22Rv1 (cell line): Measurements from ENCODE around the gene DZIP1L.
"Not testable (repeated sequence)": the region's sequence is repeated elsewhere in the genome, so short reads cannot be mapped to it uniquely, and the experiment has no call there.

Source experiments
- H3K27ac ChIP-seq: fragments of 450-650 bp; 2 replicates; pipeline ENCODE4 v1.5.1; 2017
- ZFX ChIP-seq: fragments of 450-650 bp; IDR thresholded peaks from 2 replicates; pipeline ENCODE4 v1.6.1; 2017; ENCODE audit warnings: antibody characterized with exemption, borderline replicate concordance
- TF ChIP-seq, protein P1 (sequence below): fragments of 450-650 bp; IDR thresholded peaks from 2 replicates; pipeline ENCODE4 v1.5.1; 2017; ENCODE audit warnings: mild to moderate bottlenecking

Gene DZIP1L

DNA sequence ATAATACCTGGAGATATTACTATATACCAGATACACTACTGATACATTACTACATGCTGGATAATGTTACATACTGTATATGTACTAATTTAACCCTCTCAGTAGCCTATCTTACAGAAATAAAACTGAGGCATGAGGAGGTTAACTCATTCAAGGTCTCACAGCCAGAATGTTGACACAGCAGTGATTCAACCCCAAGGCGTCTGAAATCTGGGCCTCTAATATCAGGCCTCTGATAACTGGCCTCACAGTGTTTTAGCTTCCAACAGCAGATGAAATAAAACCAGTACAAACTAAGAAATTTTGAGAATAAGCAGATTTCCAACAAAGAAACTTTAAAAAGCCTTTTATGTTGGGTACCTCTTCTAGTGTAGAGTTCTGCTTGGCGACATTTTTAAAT is 23.4 kb downstream of the DZIP1L start:
- H3K27ac ChIP-seq: no peak overlapping the region
- TF ChIP-seq, protein P1, sequence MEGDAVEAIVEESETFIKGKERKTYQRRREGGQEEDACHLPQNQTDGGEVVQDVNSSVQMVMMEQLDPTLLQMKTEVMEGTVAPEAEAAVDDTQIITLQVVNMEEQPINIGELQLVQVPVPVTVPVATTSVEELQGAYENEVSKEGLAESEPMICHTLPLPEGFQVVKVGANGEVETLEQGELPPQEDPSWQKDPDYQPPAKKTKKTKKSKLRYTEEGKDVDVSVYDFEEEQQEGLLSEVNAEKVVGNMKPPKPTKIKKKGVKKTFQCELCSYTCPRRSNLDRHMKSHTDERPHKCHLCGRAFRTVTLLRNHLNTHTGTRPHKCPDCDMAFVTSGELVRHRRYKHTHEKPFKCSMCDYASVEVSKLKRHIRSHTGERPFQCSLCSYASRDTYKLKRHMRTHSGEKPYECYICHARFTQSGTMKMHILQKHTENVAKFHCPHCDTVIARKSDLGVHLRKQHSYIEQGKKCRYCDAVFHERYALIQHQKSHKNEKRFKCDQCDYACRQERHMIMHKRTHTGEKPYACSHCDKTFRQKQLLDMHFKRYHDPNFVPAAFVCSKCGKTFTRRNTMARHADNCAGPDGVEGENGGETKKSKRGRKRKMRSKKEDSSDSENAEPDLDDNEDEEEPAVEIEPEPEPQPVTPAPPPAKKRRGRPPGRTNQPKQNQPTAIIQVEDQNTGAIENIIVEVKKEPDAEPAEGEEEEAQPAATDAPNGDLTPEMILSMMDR: no peak
- no peak for TF ChIP-seq ZFX

DNA sequence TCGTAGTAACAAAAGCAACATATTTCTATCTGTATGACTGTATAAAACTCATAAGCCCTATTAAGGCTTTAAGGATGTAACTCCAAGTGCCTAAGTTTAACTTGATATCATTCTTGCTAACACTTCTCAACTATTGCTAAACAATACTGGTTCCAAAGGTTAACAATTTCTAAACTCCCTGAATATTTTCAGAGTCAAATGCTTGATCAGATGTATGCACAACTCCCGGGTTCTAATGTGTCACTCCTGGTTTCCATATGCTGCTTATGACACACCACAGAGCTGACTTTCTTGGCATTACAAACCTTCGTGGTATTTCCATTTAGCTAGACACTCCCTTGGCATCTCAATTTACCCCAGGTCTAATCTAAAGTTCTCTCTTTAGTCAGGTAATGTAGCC is 26.3 kb downstream of the DZIP1L start:
- H3K27ac ChIP-seq: no peak overlapping the region
- TF ChIP-seq, protein P1: no peak
- no peak for TF ChIP-seq ZFX

DNA sequence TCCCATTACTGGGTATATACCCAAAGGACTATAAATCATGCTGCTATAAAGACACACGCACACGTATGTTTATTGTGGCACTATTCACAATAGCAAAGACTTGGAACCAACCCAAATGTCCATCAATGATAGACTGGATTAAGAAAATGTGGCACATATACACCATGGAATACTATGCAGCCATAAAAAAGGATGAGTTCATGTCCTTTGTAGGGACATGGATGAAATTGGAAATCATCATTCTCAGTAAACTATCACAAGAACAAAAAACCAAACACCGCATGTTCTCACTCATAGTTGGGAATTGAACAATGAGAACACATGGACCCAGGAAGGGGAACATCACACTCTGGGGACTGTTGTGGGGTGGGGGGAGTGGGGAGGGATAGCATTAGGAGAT is 29.7 kb downstream of the DZIP1L start:
- not testable (repeated sequence) for H3K27ac ChIP-seq

DNA sequence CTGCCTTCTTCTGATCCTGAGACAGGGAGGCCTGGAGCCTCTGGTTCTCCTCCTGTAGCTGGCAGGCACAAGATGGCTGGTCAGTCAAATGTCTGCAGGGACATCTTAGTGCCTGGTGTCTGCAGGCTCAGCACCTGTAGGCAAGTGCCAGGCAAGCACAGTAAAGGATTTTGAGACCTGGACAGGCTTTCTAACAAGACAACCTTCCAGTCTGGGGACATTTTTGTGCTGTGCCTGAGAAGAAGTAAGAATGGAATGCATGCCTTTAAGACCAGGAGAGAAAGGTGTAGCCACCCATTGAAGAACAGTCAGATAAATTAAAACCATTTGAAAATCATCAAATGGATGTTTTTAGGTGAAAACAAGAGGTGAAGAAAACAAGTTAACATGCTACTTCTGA is 31.2 kb downstream of the DZIP1L start:
- H3K27ac ChIP-seq: no peak overlapping the region
- no peak for TF ChIP-seq ZFX
- TF ChIP-seq, protein P1: no peak

DNA sequence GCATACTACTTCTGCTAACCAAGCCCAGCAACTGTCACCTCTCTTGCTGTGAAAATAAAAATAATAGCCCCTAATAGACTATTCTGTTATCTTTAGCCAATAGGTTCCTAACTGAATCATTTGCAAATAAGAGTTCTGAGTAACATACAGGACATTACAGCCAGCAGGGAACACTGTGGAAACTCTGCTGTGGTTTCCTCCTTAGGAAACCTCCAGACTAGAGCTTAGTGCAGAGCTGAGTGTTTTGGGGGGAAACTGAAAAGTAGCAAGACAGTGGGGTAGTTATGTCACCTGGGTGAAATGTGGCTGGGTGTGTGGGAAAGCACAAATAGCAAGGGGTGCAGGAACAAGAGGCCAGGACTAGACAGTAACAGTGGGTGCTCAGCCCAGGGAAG is 32.4 kb downstream of the DZIP1L start:
- no peak overlapping the region for H3K27ac ChIP-seq

DNA sequence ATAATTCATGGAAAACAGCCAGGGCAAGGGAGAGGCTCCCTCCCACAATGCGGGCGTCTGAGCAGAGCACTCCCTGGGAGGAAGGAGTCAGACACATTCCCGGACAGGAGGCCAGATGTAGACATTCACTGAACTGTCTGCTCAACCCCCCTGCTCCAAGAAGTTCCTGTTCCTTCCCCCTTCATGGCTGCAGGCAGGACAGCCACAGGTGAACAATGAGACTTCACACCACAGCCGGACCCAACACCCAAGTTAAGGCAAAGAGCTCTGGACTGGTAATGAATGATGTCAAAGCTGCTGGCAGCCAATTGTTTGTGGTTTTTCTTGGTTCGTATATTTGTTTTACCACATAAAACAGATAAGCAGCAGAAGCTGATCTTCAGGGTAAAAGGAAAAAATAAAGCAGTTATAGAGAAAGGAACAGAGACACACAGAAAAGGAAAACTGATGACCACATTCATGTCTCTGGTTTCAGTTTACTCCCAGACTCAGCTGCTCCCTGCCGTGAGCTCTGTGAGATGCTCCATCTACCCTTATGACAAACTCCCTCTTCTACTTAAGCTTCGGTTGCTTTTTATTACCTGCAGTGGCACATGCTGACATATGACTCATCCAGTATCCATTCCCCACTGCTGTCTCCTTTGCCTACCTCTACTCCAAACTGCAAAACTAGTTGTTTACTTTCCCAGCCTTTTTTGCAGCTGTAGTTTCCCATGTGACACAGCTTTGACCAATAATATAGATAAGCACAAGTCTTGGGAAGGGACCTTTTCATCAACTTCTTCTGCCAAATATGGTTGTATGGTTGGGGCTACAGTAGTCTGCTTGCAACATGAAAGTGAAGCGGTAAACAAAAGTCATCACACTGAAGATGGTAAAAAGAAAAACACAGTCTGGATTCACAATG is 33.1 kb downstream of the DZIP1L start:
- H3K27ac ChIP-seq: no peak overlapping the region

More for the DNA sequence above, 32.4 kb downstream of the DZIP1L start:
- TF ChIP-seq, protein P1: no peak
- no peak for TF ChIP-seq ZFX

DNA sequence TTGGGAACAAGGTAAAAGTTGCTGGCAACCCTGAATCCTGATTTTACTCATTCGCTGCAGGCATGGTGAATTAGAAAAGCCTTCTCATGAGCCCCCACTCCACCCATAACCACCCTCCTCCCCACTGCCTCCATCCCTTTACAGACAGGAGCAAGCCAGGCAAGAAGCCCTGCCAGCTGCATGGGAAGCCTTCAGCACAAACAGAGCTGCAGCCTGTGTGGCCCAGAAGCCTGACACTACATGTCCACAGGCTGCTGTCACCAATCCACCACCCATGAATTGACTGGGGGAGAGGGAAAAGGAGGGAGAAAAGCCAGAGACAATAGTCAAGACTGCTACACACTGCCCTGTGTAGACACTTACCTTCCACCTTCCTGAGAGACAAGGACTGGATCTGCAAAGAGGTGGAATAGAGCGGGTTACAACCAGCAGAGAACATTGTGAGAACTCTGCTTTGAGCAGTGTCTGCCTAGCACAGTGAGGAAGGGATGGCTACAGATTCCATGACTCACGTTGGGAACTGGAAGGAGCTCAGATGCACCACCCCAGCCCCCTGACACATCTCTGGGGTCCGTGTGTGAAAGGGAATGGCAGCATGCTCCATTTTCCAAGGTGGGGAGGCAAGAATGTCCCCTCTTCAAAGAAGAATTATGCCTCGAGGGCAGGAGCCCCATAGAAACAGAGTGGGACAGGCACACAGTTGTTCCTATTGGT is 33.9 kb downstream of the DZIP1L start:
- no peak overlapping the region for H3K27ac ChIP-seq
- TF ChIP-seq ZFX: no peak
- TF ChIP-seq, protein P1: no peak

More for the DNA sequence above, 33.1 kb downstream of the DZIP1L start:
- no peak for TF ChIP-seq ZFX
- TF ChIP-seq, protein P1: no peak
